Measurements from ENCODE around the gene RETREG2.

The RETREG2 gene

DNA sequence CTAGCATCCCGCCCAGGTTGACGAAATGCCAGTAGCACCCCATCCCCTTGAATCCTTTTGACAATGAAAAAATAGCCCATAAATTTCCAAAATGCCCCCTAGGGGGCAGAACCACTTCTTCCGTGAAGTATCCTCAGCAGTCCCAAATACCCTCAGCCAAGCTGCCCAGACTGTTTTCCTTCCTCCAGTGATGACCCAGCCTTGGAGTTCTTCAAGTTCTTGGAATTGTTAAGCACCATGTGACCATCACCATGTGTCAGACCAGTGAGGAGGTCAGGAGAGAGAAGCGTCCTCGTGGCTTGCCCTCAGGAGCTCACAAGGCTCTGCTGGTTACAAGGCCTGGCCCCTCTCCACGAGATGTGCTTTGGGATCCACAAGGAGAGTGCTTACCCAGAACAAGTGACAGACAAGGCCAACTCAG, 6.8 kb upstream of the RETREG2 start:
- peak in 2 of 6 experiments; percentile 43 to 59 for DNase-seq

DNA sequence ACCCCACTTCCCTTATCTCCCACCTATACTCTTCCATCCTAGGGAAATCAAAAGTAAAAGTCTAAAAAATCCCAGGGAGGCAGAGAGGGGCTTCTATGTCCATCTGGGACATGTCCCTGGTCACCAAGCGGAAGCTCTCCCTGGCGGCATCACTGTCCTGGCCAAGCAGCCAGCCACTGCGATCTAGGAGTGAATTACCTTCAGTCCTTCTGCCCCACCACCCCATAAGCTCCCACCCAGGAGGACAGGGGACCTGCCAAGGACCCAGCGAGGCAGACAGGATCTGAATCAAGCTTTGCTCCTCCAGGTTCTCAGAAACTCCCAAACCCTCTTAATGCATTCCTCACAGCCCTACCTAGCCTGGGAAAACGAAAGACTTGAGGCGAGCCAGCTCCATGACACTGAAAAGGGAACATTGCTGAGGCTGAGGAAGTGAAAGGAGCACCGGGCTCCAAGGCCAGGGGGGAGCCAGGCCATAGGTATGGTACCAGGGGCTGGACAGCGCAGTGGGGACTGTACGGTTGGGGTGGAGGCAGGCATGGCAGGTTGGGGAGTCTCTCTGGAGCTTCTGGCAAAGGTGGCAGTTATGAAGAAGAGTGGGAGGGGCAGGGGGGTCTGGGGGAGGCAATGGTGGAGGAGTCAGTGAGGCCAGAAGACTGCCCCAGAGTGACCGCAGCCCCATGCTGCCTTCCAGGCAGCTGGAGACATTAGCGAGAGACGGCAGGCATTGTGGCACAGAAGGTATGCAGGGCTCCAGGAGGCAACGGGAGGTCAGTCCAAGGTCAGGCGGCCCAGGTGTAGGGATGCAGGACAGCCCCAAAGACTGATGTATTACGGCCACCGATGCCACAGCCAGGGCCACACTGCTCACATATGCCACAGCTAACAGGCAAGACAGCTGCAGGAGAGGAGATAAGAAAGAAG, 5.6 kb upstream of the RETREG2 start:
- no peak for DNase-seq

DNA sequence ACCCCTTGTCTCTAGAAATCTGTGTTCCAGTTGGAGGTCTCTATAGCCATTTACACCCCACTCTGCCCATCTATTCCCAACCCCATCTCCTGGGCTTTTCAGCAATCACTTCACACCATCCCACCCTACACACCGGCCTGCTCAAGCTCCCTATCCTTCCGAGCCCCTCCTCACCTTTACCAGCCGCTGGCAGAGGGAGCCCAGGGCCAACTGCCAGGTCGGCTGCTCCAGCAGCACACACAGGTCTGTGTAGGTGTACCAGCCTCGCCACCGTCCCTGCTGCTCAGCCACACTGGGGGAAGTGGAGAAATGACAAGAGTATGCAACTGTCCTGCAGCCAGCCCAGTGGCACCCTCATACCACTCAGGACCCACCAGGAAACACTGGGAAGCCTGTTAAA, 4.9 kb upstream of the RETREG2 start:
- no peak for DNase-seq

DNA sequence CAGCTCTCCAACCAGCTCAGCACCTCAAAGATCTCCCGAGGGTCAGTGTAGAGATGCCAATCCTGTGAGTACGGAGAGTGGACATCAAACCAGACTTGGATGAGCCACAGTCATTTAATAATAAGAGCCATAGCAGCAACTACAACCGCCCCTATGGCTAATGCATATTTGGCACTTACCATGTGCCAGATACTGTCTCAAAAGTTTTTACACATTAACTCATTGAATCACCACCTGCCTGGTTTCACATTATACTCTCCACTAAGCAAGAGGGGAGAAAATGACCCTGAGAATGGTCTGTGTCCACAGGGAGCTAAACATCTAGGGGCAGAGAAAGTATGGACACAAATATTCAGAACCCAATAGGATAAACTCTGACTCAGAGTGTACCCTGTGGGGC, 3.9 kb upstream of the RETREG2 start:
- no peak for DNase-seq

DNA sequence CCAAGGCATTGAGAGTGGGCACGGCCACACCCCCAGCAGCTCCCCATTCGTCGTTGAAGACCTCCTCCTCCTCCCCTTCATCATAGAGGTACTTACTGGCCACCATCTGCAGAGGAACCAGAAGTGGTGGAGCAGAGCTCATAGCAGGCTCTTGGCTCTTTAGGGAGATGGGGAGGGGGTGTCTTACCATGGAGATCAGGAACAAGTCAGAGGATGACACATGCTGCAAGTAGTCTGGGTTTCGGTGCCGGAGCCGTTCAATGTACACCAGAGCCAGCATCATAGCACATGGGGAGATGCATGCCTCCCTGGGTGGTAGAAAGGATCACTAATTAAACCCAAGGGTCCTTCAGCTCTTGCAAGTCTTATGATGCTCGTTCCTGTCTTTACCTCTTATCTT, 3.3 kb upstream of the RETREG2 start:
- DNase-seq = no peak

DNA sequence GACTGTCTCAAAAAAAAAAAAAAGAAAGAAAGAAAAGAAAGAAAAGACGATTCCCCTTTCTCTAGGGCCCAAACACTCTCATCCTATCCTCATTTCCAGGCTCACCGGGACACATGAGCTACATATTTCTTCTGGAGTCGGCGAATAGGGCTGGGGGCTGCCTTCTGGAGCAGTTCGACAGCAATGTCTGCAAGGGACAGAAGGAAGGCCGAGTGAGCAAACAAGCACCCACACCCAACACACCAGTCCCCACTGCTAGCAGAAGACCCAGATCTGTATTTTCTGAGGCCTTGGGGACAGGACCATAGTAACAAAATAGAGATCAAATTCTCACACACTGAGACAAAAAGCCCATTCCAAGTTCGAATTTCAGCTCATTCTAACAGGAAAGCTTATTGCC, 2.6 kb upstream of the RETREG2 start:
- no peak for DNase-seq

DNA sequence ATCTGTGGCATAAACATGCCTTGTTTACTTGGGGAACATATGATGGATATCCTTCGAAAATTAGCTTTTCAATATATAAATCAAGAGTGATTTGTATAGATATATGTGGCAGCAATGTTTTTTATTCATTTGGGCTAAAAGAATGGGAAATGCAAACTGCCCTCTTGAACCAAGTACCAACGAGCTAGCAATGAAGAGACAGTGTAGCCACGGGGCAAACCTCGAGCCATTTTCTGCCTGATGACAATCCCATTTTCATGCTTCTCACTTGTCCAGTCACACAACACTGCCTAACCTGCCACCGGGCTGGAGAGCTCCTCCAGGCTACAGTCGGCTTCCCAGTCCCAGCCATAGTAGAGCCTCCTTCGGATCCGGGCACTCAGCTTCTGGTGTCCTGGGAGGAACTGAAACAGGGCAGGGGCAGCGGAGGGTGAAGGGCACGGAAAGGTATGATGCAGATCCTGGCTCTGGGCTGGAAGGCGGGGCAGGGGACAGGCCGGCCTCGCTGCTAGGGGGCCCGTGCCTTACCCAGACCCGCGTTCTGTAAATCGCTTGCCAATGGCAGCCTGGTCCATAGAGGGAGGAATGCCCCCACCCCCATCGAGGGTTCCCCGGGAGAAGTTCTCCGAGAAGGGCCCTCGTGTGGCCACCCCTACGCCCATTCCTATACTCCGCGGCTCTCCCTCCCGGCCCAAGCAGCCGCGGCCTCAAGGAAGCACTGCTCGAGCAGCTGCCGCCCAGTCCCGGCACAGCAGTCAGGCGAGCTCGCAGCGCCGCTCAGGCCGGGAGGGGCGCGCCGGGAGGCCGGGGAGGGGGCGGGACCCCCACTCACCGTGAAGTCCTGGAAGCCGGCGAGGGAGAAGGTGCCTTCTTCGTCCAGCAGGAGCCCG, 1.9 kb upstream of the RETREG2 start:
- peak in 3 of 6 experiments; percentile 28 to 61 (median 33) for DNase-seq

DNA sequence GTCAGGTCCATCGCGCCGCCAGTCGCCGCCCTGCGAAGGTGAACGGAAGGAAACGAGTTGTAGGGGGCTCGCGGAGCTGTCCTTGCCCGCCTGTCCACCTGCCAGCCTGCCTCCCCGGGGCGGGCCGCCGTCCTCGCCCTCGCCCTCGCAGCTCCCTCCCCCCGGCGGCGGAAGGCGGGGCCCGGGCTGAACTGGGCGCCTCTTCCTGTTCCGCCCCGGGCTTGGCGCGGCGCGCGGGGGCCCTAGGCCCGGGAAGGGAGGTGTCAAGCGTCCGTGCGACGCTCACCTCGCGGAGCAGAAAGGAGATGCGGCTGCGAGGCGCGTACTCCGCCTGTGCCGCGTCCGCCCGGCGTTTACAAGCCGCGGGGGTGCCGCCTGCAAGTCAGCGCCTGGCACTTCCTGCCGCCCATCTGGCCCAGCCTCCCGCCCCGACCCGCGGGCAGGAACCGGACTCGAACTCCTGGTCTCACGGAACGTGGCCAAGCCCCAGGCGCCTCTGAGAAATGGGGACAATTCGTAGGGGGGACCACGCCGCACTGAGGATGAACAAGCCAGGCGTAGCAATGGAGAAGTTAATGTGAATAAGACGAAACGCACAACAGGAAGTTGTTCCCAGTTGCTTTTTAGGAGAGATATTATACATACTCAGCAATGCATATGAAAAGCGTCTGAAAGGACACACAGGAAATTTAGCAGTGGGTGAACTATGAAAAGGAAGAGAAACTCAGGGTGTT, 1.1 kb upstream of the RETREG2 start, which contains the start of gene CNPPD1:
TSS of gene CNPPD1 (minus strand) at position 108 of the 734 bp plus-strand sequence. CDS start at position 11, 97 bp downstream.
- peak; percentile 72 to 89 (median 80) for DNase-seq

DNA sequence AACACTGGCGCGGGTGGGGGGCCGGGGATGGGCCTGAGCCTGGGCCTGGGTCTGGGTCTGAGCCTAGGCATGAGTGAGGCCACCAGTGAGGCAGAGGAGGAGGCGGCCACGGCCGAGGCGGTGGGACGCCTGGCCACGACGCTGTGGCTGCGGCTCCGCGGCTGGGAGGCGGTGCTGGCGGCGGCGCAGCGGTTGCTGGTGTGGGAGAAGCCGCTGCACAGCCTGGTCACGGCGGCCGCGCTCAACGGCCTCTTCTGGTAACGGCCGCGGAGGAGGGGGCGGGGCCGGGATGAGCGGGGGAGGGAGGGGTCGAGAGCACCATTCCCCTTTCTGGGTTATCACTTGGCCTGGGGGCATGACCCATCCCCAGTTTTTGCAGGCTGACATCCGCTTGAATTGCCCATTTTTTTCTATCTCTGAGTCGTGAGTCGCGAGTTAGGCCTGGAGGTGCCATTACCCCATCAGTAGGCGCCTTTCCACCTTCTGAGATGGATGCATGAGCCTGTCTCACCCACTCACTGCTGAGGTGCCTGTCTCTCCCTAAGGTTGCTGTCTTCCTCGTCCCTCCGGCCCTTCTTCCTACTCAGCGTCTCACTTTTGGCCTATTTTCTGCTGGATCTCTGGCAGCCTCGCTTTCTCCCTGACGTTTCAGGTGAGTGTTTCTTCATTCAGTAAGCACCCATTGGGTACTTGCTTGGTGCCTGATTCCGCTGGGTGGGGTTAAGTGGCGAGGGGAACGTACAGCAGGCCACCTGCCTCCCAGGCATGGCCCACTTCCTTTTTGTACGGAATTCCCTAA, 501 bp downstream of the RETREG2 start:
- peak in 5 of 6 experiments; percentile 29 to 67 (median 48) for DNase-seq

DNA sequence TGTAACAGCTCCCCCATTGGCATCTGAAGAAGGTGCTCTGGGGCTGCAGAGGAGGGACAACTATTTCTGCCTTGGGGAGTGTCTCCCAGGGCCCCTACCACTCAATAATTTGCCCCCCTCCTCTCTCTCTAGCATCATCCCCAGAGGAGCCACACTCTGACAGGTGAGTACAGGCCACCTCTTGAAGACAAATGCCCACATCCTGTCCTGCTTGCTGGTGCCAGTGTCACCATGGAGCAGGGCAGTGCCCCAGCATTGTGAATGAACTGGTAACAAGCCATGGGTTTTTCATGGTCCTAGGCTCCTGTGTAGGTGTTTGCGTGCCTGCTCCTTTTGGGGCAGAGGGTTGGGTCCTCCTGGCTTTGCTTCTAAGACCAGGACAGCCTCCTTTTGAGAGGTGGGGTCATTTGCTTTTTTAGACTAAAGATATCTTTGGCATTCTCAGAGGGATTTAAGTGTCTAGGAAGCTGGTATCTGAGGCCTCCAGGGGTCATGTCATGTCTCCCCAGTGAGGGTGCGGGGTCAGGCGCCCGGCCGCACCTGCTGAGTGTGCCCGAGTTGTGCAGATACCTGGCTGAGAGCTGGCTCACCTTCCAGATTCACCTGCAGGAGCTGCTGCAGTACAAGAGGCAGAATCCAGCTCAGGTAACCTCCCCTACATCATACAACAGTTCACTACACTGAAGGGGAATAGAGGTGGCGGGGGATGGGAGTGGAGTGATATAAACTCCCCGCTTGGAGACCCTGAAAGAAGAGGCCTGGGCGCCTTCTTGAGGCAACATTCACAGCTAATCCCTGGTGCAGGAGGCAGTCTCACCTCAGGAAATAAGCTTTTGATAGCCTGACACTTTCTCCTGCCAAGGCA, 1.8 kb downstream of the RETREG2 start:
- no peak for DNase-seq

DNA sequence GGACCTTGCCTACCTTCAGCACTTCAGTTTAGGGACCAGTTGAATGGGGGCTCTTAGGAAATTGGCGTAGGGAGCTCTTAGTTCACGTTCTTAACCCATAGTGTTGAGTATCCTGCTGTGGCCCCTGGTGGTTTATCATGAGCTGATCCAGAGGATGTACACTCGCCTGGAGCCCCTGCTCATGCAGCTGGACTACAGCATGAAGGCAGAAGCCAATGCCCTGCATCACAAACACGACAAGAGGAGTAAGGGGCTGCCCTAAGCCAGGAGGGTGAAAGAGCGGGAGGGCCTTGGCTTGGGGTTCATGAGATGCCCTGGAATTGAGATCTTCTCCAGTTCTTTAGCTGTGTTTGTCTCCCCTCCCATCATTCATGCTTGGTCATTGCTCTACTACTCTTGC, 2.9 kb downstream of the RETREG2 start:
- no peak for DNase-seq

DNA sequence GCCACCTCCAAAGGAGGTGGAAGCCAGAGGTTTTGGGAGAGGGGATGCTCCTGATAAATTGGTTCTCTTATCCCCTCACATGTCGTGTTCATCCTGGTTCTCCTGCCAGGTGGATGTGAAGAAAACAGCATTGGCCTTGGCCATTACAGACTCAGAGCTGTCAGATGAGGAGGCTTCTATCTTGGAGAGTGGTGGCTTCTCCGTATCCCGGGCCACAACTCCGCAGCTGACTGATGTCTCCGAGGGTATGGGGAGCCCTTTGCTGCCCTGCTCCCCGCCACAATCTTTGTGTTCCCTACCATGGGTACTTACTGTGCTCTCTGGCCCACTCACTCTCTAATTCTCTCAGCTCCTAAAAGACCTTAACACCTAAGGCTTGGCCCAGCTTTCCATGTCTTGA, 3.5 kb downstream of the RETREG2 start:
- DNase-seq = no peak

DNA sequence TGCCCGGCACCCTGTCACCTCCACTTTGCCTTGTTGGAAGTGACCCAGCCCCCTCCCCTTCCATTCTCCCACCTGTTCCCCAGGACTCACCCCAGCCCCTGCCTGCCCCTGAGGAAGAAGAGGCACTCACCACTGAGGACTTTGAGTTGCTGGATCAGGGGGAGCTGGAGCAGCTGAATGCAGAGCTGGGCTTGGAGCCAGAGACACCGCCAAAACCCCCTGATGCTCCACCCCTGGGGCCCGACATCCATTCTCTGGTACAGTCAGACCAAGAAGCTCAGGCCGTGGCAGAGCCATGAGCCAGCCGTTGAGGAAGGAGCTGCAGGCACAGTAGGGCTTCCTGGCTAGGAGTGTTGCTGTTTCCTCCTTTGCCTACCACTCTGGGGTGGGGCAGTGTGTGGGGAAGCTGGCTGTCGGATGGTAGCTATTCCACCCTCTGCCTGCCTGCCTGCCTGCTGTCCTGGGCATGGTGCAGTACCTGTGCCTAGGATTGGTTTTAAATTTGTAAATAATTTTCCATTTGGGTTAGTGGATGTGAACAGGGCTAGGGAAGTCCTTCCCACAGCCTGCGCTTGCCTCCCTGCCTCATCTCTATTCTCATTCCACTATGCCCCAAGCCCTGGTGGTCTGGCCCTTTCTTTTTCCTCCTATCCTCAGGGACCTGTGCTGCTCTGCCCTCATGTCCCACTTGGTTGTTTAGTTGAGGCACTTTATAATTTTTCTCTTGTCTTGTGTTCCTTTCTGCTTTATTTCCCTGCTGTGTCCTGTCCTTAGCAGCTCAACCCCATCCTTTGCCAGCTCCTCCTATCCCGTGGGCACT, 4.5 kb downstream of the RETREG2 start:
- no peak for DNase-seq

DNA sequence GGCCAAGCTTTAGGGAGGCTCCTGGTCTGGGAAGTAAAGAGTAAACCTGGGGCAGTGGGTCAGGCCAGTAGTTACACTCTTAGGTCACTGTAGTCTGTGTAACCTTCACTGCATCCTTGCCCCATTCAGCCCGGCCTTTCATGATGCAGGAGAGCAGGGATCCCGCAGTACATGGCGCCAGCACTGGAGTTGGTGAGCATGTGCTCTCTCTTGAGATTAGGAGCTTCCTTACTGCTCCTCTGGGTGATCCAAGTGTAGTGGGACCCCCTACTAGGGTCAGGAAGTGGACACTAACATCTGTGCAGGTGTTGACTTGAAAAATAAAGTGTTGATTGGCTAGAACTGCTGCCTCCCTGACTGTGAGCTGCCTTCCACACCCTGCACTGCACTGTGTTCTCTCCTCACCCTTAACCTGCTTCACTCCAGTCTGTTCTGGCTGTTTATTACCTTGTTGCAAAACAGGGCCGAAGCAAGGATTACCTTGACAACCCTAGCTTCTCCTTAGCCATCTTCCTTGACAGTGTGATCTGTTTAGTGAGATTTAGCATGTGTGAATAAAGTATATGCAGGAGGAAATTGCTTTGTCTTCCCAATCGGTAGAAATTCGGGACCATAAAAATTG, 5.2 kb downstream of the RETREG2 start:
- DNase-seq = no peak

DNA sequence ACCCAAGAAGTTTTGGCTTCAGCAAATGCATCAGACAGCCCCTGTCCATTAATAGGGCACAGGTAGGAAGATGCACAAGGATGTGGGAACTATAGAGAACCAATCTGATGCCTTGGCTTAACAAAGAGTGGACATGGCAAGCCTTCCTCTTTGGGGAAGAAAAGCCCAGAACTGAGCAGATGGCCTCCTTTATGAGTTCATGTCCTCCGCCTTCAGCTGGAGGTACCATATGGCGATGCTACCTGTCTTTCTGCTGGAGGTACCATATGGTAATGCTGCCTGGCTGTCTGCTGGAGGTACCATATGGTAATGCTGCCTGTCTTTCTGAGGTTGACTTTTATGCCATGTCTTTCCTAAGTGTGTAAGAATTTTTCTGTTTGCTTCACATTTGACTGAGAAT, 6.0 kb downstream of the RETREG2 start:
- DNase-seq = no peak

DNA sequence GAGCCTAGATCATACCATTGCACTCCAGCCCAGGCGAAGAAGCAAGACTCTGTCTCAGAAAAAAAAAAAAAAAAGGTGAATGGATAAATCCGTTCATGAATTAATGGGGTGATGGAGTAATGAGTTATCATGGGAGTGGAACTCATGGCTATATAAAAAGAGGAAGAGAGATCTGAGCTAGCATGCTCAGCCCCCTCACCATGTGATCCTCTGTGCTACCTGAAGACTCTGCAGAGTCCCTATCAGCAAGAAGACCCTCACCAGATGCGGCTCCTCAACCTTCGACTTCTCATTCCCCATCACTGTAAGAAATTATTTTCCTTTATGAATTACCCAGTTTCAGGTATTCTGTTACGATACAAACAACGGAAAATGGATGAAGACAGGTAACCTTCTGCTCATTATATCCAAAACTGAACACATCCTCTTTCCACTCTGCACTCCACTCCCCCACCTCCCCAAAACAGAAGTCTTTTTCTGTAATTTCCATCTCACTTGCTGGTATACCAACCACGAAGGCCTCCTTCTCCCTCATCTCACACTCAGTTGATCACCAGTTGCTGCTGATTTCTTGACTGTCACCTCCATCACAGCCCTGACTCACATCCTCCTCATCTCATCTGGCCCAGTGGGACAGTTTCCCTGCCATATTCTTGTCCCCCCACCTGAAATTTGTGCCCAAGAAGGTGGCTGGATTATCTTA, 8.8 kb downstream of the RETREG2 start:
- DNase-seq = no peak

DNA sequence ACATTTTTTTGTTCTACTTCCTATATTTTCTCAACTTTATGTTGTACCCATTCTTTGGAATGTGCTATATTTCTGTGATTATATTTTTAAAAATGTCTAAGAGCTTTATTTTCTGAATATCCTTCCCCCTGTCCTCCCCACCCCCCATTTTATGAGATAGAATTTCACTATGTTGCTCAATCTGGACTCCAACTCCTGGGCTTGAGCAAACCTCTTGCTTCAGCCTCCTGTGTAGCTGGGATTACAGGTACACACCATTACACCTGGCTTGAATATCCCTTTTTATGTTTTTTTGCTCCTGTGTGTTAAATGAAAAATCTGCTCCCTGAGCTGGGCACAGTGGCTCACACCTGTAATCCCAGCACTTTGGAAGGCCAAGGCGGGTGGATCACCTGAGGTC, 19.3 kb downstream of the RETREG2 start:
- no peak for DNase-seq

DNA sequence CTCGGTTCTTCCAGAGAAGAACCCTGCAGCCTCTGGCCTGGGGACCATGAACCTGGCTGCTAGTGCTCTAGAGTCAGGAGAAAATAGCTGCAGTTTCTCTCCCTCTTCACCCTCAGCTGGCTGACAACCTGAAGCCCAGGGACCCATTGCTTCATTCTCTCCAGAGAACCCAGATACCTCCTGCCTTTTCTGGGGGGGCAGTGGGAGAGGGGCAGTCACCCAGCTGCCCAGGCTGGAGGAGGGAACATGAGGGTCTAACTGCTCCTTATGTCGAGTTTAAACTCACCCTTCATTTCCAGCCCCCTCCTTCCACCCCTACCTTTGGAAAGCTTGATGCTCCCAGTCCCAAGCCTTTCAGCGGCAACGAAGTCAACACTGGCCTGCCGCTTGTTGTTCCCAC, 20.9 kb downstream of the RETREG2 start:
- DNase-seq = no peak

All from stimulated activated naive CD4-positive, alpha-beta T cell (primary cell).